Measurements from ENCODE around the gene SSBP4.

The SSBP4 gene

GRCh38 chr19:18461471-18461870 lies 42.3 kb downstream of the SSBP4 start:
- peak; percentile 58 for FAIRE-seq
- no peak for DNase-seq (ENCODE audit: insufficient read length, low spot score)

GRCh38 chr19:18464646-18465045 lies 45.4 kb downstream of the SSBP4 start:
- DNase-seq (ENCODE audit: insufficient read length, low spot score) (no peak), FAIRE-seq (no peak)

GRCh38 chr19:18465214-18465963 lies 46.2 kb downstream of the SSBP4 start:
- FAIRE-seq: no peak
- DNase-seq (ENCODE audit: insufficient read length, low spot score): no peak

GRCh38 chr19:18465964-18466339 lies 46.8 kb downstream of the SSBP4 start:
- DNase-seq (ENCODE audit: insufficient read length, low spot score) (no peak), FAIRE-seq (no peak)

GRCh38 chr19:18466354-18466753 lies 47.2 kb downstream of the SSBP4 start:
- no peak for DNase-seq (ENCODE audit: insufficient read length, low spot score)
- FAIRE-seq: no peak

GRCh38 chr19:18467978-18468377 lies 48.8 kb downstream of the SSBP4 start:
- FAIRE-seq: peak; percentile 82

GRCh38 chr19:18468517-18468916 lies 49.3 kb downstream of the SSBP4 start:
- FAIRE-seq: no peak
- no peak for DNase-seq (ENCODE audit: insufficient read length, low spot score)

More at GRCh38 chr19:18467978-18468377, 48.8 kb downstream of the SSBP4 start:
- DNase-seq (ENCODE audit: insufficient read length, low spot score): no peak

- FAIRE-seq: no peak
- no peak for DNase-seq (ENCODE audit: insufficient read length, low spot score)
Measured at GRCh38 chr19:18469069-18469846, 50.1 kb downstream of the SSBP4 start.

GRCh38 chr19:18470787-18471186 lies 51.6 kb downstream of the SSBP4 start:
- no peak for FAIRE-seq
- no peak for DNase-seq (ENCODE audit: insufficient read length, low spot score)

GRCh38 chr19:18473003-18473705 lies 54.0 kb downstream of the SSBP4 start:
- FAIRE-seq: no peak

GRCh38 chr19:18473706-18474087 lies 54.5 kb downstream of the SSBP4 start:
- FAIRE-seq: no peak
- DNase-seq (ENCODE audit: insufficient read length, low spot score): no peak

More at GRCh38 chr19:18473003-18473705, 54.0 kb downstream of the SSBP4 start:
- DNase-seq (ENCODE audit: insufficient read length, low spot score): no peak

GRCh38 chr19:18474366-18474887 lies 55.2 kb downstream of the SSBP4 start:
- FAIRE-seq: no peak

GRCh38 chr19:18475004-18475453 lies 55.8 kb downstream of the SSBP4 start:
- DNase-seq (ENCODE audit: insufficient read length, low spot score) (no peak), FAIRE-seq (no peak)

More at GRCh38 chr19:18474366-18474887, 55.2 kb downstream of the SSBP4 start:
- DNase-seq (ENCODE audit: insufficient read length, low spot score): no peak

GRCh38 chr19:18475762-18476331 lies 56.6 kb downstream of the SSBP4 start:
- FAIRE-seq: no peak
- DNase-seq (ENCODE audit: insufficient read length, low spot score): no peak

GRCh38 chr19:18476507-18477041 lies 57.4 kb downstream of the SSBP4 start:
- DNase-seq (ENCODE audit: insufficient read length, low spot score): no peak
- no peak for FAIRE-seq

GRCh38 chr19:18477042-18477779 lies 58.0 kb downstream of the SSBP4 start:
- FAIRE-seq (peak; percentile 40), DNase-seq (ENCODE audit: insufficient read length, low spot score) (no peak)

GRCh38 chr19:18477974-18478373 lies 58.8 kb downstream of the SSBP4 start:
- no peak for DNase-seq (ENCODE audit: insufficient read length, low spot score)
- peak; percentile 23 for FAIRE-seq

- DNase-seq (ENCODE audit: insufficient read length, low spot score) (peak; percentile 96), FAIRE-seq (peak; percentile 97)
Measured at GRCh38 chr19:18478545-18479311, 59.5 kb downstream of the SSBP4 start.

All from HTR-8/SVneo (cell line).